Right atrium auricular region (tissue), 2 donors: ENCODE measurements around the gene RPS13. TPM values are rescaled to one million over a fixed set of nuclear protein-coding genes. Genes with fewer than 3 reads are reported as not detected.
A peak's percentile ranks its signal among the peaks of the same experiment; 100 is the strongest.
"Not testable (repeated sequence)": the region's sequence is repeated elsewhere in the genome, so short reads cannot be mapped to it uniquely, and the experiment has no call there.

ENCODE experiments used
- DNase-seq: peaks from one replicate; pipeline ENCODE4 v3.0.0-alpha.2; 2019; ENCODE audit warnings: low spot score
- H3K27ac ChIP-seq, 2 donors: fragments of 200-600 bp; sonication (generic); 1 replicate in 1 of 2; 2 replicates in 1 of 2; pipeline ENCODE4 v1.5.1; 2016 to 2019
- H3K27me3 ChIP-seq, 2 donors: fragments of 200-600 bp; sonication (generic); one replicate each; pipeline versions ENCODE4 v1.5.1 to v1.6.0; 2017 to 2019
- H3K36me3 ChIP-seq: fragments of 200-600 bp; sonication (generic); one replicate; pipeline ENCODE4 v1.5.1; 2016
- H3K4me1 ChIP-seq, 2 donors: fragments of 200-600 bp; sonication (generic); one replicate each; pipeline versions ENCODE4 v1.5.1 to v1.6.0; 2017 to 2019
- H3K4me3 ChIP-seq, 2 donors: fragments of 200-600 bp; sonication (generic); 1 replicate in 1 of 2; 2 replicates in 1 of 2; pipeline ENCODE4 v1.5.1; 2017 to 2019; ENCODE audit warnings: mild to moderate bottlenecking in 1 of 2, moderate library complexity in 1 of 2
- H3K9me3 ChIP-seq, 2 donors: fragments of 200-600 bp; sonication (generic); one replicate each; pipeline ENCODE4 v1.5.1; 2019
- total RNA-seq, 2 donors: library from RNA; depleted of rRNA; stranded (reverse); fragments of >200 nt; gene quantifications; one replicate each; pipeline ENCODE4 v1.1.0, GENCODE V29; 2016
- TF ChIP-seq, protein P1 (sequence below), 2 donors: fragments of 200-600 bp; sonication (generic); IDR thresholded peaks; one replicate each; pipeline ENCODE4 v1.5.1; 2019; ENCODE audit warnings: antibody characterized with exemption in 2 of 2

RPS13 gene
- total RNA-seq, 2 donors from 2014 or later, result 706 to 1,241 TPM

DNA sequence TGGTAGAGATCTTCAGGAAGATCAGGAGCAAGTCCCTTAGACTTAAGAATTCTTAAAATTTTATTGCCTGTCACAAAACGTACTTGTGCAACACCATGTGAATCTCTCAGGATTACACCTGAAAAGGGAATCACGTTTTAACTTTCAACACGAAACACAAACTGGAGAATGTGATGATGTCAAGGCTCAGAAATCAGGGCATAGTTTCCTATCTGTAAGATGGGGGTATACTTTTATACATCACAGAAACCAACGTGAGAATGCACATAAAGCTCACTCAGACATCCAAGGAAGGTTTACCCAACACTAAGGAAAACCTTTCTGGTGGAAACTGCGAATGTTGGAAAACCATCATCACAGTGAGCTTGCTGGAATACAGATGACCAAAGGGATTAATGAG lies 2.0 kb downstream of the RPS13 start:
- peaks cover 0 to 20% of the 10 kb centered on the region in 2 donors for H3K4me1 ChIP-seq
- H3K4me3 ChIP-seq, result no peak overlapping the region
- H3K36me3 ChIP-seq, result peaks cover 24% of the 10 kb centered on the region
- no peak for DNase-seq
- no peaks in the 10 kb centered on the region for H3K27me3 ChIP-seq
- TF ChIP-seq, protein P1, sequence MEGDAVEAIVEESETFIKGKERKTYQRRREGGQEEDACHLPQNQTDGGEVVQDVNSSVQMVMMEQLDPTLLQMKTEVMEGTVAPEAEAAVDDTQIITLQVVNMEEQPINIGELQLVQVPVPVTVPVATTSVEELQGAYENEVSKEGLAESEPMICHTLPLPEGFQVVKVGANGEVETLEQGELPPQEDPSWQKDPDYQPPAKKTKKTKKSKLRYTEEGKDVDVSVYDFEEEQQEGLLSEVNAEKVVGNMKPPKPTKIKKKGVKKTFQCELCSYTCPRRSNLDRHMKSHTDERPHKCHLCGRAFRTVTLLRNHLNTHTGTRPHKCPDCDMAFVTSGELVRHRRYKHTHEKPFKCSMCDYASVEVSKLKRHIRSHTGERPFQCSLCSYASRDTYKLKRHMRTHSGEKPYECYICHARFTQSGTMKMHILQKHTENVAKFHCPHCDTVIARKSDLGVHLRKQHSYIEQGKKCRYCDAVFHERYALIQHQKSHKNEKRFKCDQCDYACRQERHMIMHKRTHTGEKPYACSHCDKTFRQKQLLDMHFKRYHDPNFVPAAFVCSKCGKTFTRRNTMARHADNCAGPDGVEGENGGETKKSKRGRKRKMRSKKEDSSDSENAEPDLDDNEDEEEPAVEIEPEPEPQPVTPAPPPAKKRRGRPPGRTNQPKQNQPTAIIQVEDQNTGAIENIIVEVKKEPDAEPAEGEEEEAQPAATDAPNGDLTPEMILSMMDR (IDR thresholded peaks at IDR 0.05), result no peak
- H3K9me3 ChIP-seq, result no peaks in the 10 kb centered on the region
- H3K27ac ChIP-seq, result peak overlapping the region in 1 of 2 donors; percentile 3

DNA sequence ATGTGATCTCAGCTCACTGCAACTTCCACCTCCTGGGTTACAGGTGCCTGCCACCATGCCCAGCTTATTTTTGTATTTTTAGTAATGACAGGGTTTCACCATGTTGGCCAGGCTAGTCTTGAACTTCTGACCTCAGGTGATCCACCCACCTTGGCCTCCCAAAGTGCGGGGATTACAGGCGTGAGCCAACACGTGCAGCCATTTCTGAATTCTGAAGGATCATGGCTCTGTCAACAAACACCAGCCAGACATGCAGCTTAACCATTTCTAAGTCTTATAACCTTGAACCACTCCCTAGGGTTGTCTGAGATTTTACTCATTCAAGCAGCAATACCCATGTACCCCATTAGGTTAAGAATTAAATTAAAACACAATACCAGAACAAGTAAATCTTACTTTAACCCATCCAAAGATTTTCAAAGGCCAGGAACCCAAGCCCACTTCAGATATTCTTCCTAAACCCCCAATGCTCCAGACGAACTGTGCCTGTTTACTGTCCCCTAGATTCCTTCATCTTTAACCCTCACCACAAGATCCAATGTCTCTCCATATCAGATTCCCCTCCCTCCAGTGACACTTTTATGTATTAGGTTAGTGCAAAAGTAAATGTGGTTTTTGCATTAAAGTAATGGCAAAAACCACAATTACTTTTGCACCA lies 4.0 kb downstream of the RPS13 start:
- Histone ChIP-seq H3K27me3 (no peaks in the 10 kb centered on the region), H3K4me3 (no peak overlapping the region), H3K36me3 (peaks cover 24% of the 10 kb centered on the region), H3K9me3 (no peaks in the 10 kb centered on the region), H3K27ac (no peak overlapping the region), H3K4me1 (peaks cover 0 to 20% of the 10 kb centered on the region in 2 donors)
- TF ChIP-seq, protein P1 (IDR thresholded peaks at IDR 0.05), result no peak
- no peak for DNase-seq

DNA sequence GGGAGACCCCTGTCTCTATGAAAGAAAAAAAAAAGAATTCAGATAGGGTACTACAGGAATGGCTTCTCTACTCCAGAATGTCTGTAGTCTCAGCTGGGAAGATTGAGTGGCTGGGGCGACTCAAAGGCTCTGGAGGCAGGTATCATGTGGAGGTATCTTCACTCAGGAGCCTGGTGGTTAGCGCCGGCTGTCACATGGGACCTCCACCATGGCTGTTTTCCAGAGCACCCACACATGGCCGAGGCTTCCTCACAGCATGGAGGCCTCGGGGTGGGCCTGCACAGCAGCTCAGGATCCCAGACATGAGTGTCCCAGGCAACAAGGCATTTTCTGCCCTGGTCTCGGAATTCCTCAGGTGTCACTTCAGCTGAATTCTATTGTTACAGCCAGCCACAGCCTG lies 10.1 kb downstream of the RPS13 start:
- Histone ChIP-seq H3K9me3 (no peaks in the 10 kb centered on the region), H3K4me3 (no peak overlapping the region), H3K27me3 (no peaks in the 10 kb centered on the region), H3K36me3 (no peaks in the 10 kb centered on the region), H3K27ac (no peak overlapping the region), H3K4me1 (no peaks in the 10 kb centered on the region)
- TF ChIP-seq, protein P1 (IDR thresholded peaks at IDR 0.05), result no peak
- no peak for DNase-seq

DNA sequence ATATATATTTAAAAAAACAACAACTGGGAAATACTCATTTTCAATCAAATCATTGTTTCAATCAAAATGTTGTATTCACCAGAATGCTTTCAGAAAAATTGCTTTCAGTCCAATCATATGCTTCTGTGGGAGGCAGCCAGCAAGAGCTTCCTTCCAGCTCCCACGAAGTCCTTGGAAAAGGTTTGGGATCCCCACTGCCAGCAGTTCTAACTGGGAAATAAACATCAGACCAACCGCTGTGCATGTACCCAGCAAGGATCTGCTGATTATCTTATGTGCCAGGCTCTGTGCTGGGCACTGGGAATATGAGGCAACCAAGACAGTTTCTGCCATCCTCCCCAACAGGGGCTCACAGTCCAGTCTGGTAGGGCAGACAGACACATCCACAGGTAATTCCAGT lies 10.8 kb downstream of the RPS13 start:
- H3K27me3 ChIP-seq, result no peaks in the 10 kb centered on the region
- no peak overlapping the region for H3K4me3 ChIP-seq
- H3K36me3 ChIP-seq, result no peaks in the 10 kb centered on the region
- H3K27ac ChIP-seq, result no peak overlapping the region
- no peaks in the 10 kb centered on the region for H3K9me3 ChIP-seq
- no peak for DNase-seq
- H3K4me1 ChIP-seq, result no peaks in the 10 kb centered on the region
- TF ChIP-seq, protein P1 (IDR thresholded peaks at IDR 0.05), result no peak

DNA sequence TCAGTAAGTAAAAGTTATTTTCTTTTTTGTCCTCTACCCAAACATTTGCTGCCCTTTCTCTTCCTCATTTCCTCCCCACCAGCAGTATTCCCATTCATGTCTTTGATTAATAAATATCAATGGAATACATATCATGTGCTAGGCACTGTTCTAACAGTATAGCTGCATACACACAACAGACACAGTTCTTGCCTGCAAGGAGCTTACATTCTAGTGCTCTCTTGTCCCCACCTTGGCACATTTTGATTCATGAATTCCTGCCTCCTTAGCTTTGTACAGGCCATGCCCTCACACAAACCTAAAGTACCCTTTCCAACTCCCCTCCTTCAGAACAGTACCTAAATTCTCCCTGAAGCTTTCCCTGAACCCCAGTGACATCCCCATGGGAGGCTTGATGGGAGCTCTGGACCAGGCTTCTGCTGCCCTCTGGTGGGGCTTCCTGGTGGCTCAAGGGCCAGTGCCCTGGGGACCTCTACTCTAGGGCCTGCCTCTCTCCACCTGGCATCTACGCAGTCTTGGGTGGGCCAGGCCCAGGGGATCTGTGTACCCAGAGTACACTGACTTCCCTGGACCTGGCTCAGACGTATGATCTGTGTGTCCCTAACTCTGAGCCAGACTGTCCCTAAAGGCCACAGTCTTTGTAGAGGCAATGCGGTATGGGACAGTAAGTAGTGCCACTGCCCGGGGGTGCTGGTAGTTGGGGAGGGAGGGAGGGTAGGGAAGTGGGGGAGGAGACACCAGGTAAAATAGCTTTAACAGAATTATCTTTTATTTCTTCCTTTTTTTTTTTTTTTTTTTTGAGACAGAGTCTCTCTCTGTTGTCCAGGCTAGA lies 14.1 kb downstream of the RPS13 start:
- no peaks in the 10 kb centered on the region for H3K4me1 ChIP-seq
- no peaks in the 10 kb centered on the region for H3K9me3 ChIP-seq
- DNase-seq, result no peak
- H3K36me3 ChIP-seq, result no peaks in the 10 kb centered on the region
- H3K27ac ChIP-seq, result no peak overlapping the region
- no peak overlapping the region for H3K4me3 ChIP-seq
- no peaks in the 10 kb centered on the region for H3K27me3 ChIP-seq
- TF ChIP-seq, protein P1 (IDR thresholded peaks at IDR 0.05), result peak; percentile 69 to 90

DNA sequence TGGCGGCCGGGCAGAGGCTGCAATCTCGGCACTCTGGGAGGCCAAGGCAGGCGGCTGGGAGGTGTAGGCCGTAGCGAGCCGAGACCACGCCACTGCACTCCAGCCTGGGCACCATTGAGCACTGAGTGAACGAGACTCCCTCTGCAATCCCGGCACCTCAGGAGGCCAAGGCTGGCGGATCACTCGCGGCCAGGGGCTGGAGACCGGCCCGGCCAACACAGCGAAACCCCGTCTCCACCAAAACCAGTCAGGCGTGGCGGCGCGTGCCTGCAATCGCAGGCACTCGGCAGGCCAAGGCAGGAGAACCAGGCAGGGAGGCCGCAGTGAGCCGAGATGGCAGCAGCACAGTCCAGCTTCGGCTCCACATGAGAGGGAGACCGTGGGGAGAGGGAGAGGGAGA lies 26.3 kb downstream of the RPS13 start:
- not testable (repeated sequence) for H3K27me3 ChIP-seq, H3K27ac ChIP-seq, H3K4me1 ChIP-seq, H3K9me3 ChIP-seq, H3K4me3 ChIP-seq, H3K36me3 ChIP-seq, DNase-seq

DNA sequence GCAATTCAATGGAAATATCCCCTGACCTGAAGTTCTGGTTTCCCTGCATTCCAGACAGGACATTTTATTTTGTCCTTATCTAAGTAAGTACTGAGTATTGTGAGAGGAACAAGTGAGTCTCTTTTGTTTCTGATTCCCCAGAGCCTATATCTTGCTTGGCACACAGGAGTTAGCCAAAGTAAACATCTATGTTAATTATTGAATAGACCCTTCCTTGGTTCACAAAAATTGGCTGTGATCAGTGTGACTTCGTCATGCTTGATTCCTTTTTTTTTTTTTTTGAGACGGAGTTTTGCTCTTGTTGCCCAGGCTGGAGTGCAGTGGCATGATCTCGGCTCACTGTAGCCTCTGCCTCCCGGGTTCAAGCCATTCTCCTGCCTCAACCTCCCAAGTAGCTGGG lies 29.0 kb downstream of the RPS13 start:
- not testable (repeated sequence) for H3K27ac ChIP-seq, DNase-seq, H3K4me1 ChIP-seq, H3K27me3 ChIP-seq, H3K36me3 ChIP-seq, H3K4me3 ChIP-seq, H3K9me3 ChIP-seq
